WI38 (cell line): ENCODE results near the gene SLC31A1.

Source experiments
- H3K4me3 ChIP-seq: 2 replicates; pipeline ENCODE4 v1.5.1; 2011; ENCODE audit warnings: low read depth, mild to moderate bottlenecking, control low read depth, low read length
- TF ChIP-seq, protein P1 (sequence below): IDR thresholded peaks from 2 replicates; pipeline ENCODE4 v1.5.1; 2012; ENCODE audit warnings: low read depth, mild to moderate bottlenecking, control low read depth, low read length

Gene SLC31A1

GRCh38 chr9:113221003-113221799, at the start of gene SLC31A1, which contains the start of gene FKBP15:
Gene SLC31A1, plus strand, starts transcription at chr9:113221544. Its CDS starts 34,605 bp downstream, at chr9:113256149.
Gene FKBP15, minus strand, starts transcription at chr9:113221277. Its CDS starts 34 bp downstream, at chr9:113221243.
- H3K4me3 ChIP-seq = peak within 1 kb of the TSS; percentile 95
- TF ChIP-seq, protein P1, sequence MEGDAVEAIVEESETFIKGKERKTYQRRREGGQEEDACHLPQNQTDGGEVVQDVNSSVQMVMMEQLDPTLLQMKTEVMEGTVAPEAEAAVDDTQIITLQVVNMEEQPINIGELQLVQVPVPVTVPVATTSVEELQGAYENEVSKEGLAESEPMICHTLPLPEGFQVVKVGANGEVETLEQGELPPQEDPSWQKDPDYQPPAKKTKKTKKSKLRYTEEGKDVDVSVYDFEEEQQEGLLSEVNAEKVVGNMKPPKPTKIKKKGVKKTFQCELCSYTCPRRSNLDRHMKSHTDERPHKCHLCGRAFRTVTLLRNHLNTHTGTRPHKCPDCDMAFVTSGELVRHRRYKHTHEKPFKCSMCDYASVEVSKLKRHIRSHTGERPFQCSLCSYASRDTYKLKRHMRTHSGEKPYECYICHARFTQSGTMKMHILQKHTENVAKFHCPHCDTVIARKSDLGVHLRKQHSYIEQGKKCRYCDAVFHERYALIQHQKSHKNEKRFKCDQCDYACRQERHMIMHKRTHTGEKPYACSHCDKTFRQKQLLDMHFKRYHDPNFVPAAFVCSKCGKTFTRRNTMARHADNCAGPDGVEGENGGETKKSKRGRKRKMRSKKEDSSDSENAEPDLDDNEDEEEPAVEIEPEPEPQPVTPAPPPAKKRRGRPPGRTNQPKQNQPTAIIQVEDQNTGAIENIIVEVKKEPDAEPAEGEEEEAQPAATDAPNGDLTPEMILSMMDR = no peak

DNA sequence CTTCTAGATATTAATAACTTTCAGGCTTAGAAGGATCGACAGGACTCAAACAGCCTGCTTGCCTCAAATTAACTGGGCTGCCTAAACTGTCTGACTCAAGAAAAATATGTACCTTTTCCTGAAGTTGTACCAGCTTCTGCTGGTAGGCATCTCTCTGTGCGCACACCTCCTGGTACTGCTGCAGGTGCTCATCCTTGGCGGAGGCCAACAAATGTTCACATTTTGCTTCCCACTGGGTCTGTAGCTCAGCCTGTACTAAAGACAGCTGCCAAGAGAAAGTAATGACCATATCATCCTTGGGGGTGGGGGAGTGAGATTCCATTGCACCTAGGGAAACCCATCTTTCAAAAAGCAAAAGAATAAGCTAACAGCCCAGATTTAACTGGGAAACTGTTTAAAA, 48.0 kb upstream of the SLC31A1 start:
- TF ChIP-seq, protein P1 = no peak

GRCh38 chr9:113176803-113177202, 44.5 kb upstream of the SLC31A1 start:
- TF ChIP-seq, protein P1 = no peak
- no peak overlapping the region for H3K4me3 ChIP-seq

More for the DNA sequence above, 48.0 kb upstream of the SLC31A1 start:
- no peak overlapping the region for H3K4me3 ChIP-seq

DNA sequence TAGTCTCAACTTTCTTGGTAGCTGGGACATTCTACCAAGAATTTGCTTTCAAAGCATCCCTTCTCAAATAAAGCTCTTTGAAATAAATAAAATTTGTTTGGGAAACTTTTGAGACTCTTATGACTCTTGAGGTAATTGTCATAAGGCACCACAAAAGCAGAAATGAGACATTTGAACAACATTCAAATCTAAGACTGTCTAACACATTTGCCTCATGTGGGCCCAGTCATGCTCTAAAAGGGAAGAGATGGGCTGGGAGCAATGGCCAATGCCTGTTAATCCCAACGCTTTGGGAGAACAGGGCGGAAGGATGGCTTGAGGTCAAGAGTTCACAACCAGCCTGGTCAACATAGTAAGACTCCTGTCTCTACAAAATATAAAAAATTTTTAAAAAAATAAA, 44.1 kb upstream of the SLC31A1 start:
- H3K4me3 ChIP-seq = no peak overlapping the region
- TF ChIP-seq, protein P1 = no peak

GRCh38 chr9:113178087-113178486, 43.3 kb upstream of the SLC31A1 start:
- TF ChIP-seq, protein P1 = no peak
- H3K4me3 ChIP-seq = no peak overlapping the region

- TF ChIP-seq, protein P1 = no peak
Observed at GRCh38 chr9:113179839-113180238, 41.5 kb upstream of the SLC31A1 start.

DNA sequence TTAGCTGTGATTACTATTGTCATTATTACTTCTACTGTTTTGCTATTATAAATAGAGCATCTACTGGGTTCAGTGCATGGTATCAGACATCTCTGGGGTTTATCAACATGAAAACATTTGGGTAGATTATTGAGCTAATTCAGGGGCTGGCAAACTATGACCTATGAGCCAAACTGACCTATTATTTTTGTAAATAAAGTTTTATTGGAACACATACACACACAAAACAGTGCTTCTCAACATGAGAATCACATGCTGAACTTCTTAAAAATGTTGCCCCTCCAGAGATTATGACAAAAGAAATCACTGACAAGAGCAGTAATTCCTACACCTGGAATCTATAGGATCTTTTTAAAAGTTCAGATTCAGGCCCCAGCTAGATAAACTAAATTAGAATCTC, 40.2 kb upstream of the SLC31A1 start:
- TF ChIP-seq, protein P1 = no peak

More at GRCh38 chr9:113179839-113180238, 41.5 kb upstream of the SLC31A1 start:
- no peak overlapping the region for H3K4me3 ChIP-seq

More for the DNA sequence above, 40.2 kb upstream of the SLC31A1 start:
- no peak overlapping the region for H3K4me3 ChIP-seq
